Fibroblast of gingiva (primary cell): ENCODE results near the gene TRIM22.

Source experiments
- DNase-seq: peaks from one replicate; pipeline ENCODE4 v3.0.0-alpha.2; 2011; ENCODE audit warnings: low read depth

TRIM22 gene

DNA sequence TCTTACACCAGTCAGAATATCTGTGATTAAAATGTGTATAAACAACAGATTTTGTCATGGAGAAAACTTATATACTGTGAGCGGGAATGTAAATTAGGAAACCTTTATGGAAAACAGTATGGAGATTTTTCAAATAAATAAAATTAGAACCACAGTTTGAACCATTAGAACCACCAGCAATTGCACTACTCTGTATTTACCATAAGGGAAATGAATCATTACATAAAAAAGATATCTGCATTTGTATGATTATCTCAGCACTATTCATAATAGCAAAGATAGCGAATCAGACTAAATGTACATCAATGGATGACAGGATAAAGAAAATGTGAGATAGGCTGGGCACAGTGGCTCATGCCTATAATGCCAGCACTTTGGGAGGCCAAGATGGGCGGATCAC is 57.0 kb downstream of the TRIM22 start:
- no peak for DNase-seq

GRCh38 chr11:5749836-5750235 is 60.2 kb downstream of the TRIM22 start:
- DNase-seq: no peak

- DNase-seq: no peak
Measured at GRCh38 chr11:5753943-5754342, 64.4 kb downstream of the TRIM22 start, which contains the start of gene OR52N4. Gene OR52N4 (plus strand): TSS chr11:5754243. CDS start chr11:5754741, 498 bp downstream.
